ENCODE measurements around the gene SPECC1L.

- TF ChIP-seq, protein P1, sequence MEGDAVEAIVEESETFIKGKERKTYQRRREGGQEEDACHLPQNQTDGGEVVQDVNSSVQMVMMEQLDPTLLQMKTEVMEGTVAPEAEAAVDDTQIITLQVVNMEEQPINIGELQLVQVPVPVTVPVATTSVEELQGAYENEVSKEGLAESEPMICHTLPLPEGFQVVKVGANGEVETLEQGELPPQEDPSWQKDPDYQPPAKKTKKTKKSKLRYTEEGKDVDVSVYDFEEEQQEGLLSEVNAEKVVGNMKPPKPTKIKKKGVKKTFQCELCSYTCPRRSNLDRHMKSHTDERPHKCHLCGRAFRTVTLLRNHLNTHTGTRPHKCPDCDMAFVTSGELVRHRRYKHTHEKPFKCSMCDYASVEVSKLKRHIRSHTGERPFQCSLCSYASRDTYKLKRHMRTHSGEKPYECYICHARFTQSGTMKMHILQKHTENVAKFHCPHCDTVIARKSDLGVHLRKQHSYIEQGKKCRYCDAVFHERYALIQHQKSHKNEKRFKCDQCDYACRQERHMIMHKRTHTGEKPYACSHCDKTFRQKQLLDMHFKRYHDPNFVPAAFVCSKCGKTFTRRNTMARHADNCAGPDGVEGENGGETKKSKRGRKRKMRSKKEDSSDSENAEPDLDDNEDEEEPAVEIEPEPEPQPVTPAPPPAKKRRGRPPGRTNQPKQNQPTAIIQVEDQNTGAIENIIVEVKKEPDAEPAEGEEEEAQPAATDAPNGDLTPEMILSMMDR (IDR thresholded peaks at IDR 0.05) = no peak
- TF ChIP-seq POLR2A (IDR thresholded peaks at IDR 0.05) (no peak), POLR2AphosphoS5 (IDR thresholded peaks at IDR 0.05) (no peak), EP300 (IDR thresholded peaks at IDR 0.05) (no peak)
Measured at GRCh38 chr22:24391836-24392217, 121.2 kb downstream of the SPECC1L start.
